Cardiac fibroblast (primary cell): ENCODE measurements around the gene PARP3.

ENCODE experiments used
- DNase-seq, 2 donors: peaks; one replicate each; pipeline versions ENCODE4 v3.0.0 to v3.0.0-alpha.2; 2010; ENCODE audit warnings: low read depth in 2 of 2
- H3K4me3 ChIP-seq, 2 donors: replicated peaks in 1 of 2; 1 replicate in 1 of 2; 2 replicates in 1 of 2; pipeline ENCODE4 v1.5.1; 2011; ENCODE audit warnings: low read depth in 2 of 2, low read length in 2 of 2, mild to moderate bottlenecking in 2 of 2, moderate library complexity in 1 of 2
- TF ChIP-seq, protein P1 (sequence below): IDR thresholded peaks from one replicate; pipeline ENCODE4 v1.5.1; 2011; ENCODE audit warnings: low read depth, mild to moderate bottlenecking, low read length, inconsistent platforms

Gene PARP3

DNA sequence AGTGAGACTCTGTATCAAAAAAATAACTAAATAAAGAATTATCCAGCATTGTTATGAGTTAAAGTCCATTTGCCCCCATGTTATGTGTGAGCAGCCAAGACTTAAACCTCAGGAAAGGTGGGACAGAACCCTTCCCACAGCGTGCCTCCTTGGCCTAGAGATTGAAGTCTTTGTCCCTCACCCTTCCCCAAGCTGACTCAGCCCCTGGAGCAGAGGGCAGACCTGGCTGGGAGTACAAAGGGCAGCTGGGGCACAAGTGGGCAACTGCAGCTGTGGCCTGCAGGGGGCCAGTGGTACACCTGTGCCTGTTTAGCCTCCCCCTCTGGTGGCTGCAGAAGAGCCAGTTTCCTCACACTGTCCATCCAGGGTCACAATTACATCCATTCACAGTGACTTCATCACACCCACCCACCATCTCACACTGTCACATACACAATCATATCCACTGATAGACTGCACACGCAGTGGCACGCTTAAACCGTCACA is 40.2 kb downstream of the PARP3 start:
- peak in 1 of 2 donors; percentile 14 for DNase-seq
- TF ChIP-seq, protein P1, sequence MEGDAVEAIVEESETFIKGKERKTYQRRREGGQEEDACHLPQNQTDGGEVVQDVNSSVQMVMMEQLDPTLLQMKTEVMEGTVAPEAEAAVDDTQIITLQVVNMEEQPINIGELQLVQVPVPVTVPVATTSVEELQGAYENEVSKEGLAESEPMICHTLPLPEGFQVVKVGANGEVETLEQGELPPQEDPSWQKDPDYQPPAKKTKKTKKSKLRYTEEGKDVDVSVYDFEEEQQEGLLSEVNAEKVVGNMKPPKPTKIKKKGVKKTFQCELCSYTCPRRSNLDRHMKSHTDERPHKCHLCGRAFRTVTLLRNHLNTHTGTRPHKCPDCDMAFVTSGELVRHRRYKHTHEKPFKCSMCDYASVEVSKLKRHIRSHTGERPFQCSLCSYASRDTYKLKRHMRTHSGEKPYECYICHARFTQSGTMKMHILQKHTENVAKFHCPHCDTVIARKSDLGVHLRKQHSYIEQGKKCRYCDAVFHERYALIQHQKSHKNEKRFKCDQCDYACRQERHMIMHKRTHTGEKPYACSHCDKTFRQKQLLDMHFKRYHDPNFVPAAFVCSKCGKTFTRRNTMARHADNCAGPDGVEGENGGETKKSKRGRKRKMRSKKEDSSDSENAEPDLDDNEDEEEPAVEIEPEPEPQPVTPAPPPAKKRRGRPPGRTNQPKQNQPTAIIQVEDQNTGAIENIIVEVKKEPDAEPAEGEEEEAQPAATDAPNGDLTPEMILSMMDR = peak; percentile 55
- H3K4me3 ChIP-seq = peak overlapping the region; percentile 60 to 72

DNA sequence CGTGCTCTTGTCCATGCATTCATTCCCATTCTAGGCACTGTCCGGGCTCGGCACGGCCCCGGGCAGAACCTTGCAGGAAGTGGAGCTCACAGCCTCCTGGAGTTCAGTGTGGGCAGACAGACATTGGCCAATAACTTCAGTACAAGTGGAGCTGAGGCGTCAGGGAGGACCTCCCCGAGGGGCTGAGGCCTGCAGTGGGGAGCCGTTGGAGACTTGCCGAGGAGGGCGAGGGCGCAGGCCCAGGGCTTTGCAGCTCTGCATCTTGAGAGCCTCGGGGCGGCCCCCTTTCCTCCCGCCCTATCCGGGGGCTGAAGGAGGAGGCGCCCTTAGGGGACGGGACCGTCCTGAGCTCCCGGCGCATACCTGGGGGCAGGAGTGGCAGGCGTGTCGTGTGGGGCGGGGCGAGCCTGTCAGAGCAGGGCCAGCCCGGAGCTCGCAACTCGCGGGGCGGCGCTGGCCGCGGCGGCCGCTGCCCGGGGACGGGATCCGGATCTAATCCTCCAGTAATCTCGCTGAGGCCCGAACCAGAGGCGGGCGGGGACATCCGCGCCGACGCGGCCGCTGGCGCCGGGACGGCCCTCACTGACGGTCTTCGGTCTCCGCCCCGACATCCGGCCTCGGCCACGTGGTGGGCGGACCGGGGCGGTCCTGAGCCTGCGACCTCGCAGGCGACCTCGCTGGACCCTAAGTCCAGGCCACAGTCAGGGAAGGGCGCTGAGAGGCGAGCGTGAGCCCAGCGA is 40.8 kb downstream of the PARP3 start, which contains the start of gene ACY1:
Gene ACY1 (plus strand): TSS at position 698 of the 740 bp plus-strand sequence. CDS start 530 bp downstream, outside the sequence.
- TF ChIP-seq, protein P1 = no peak
- peak within 1 kb of the TSS; percentile 60 to 72 for H3K4me3 ChIP-seq
- peak; percentile 84 to 96 for DNase-seq

DNA sequence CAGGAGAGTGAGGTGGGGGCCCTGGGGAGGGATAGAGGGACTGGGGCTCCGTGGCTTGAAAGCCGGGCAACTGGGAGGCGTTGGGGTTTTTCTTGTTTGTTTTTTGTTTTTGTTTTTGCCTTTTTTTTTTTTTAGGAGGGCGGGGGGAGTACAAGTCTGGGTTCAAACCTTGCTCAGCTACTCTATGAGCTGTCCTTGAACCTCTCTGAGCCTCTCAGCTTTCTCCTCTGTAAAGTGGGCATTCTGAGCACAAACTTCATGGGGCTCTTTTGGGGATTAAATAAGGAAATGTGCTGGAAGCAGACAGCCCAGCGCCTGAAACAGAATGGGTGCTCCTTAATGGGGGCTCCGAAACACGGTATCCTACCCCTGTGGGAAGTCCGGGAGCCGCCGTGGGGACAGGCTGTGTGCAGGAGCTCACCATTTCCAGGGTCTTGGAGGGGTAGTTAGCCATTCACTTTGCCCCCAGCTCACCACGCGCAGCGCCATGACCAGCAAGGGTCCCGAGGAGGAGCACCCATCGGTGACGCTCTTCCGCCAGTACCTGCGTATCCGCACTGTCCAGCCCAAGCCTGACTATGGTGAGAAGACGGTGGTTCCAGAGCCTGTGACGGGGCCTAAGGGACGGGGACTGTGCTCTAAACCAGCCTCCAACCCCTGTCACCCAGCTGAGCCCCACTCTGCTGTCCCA is 41.6 kb downstream of the PARP3 start:
- H3K4me3 ChIP-seq = peak overlapping the region; percentile 60 to 72
- DNase-seq = no peak
- TF ChIP-seq, protein P1 = no peak

DNA sequence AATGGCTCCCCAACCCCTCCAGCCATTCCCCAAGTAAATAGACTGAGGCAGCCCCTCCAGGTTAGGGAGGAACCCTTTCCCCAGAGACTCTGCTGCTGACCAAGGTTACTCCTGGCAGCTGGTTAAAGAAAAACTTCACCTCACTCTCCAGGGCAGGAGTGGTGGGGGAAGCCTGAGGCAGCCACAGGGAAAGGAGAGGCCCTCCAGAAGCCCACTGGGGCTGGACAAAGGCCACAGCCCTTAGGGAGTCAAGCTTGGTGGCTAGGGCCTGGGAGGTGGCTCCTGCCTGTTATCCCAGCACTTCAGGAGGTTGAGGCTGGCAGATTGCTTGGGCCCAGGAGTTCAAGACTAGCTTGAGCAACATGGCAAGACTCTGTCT is 42.1 kb downstream of the PARP3 start:
- no peak overlapping the region for H3K4me3 ChIP-seq
- no peak for DNase-seq
- TF ChIP-seq, protein P1 = no peak

DNA sequence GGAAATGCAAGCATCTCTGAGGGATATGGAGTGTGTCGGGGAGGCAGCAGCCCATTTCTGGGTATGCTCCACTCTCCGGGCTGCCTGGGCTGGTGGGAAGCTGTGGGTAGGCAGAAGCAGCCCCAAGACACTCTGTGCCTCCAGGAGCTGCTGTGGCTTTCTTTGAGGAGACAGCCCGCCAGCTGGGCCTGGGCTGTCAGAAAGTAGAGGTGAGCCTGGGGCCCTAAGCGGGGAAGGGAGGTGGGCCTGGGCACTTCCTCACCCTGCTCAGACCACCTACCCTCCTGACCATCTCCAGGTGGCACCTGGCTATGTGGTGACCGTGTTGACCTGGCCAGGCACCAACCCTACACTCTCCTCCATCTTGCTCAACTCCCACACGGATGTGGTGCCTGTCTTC is 42.9 kb downstream of the PARP3 start:
- H3K4me3 ChIP-seq = no peak overlapping the region
- TF ChIP-seq, protein P1 = no peak
- no peak for DNase-seq

DNA sequence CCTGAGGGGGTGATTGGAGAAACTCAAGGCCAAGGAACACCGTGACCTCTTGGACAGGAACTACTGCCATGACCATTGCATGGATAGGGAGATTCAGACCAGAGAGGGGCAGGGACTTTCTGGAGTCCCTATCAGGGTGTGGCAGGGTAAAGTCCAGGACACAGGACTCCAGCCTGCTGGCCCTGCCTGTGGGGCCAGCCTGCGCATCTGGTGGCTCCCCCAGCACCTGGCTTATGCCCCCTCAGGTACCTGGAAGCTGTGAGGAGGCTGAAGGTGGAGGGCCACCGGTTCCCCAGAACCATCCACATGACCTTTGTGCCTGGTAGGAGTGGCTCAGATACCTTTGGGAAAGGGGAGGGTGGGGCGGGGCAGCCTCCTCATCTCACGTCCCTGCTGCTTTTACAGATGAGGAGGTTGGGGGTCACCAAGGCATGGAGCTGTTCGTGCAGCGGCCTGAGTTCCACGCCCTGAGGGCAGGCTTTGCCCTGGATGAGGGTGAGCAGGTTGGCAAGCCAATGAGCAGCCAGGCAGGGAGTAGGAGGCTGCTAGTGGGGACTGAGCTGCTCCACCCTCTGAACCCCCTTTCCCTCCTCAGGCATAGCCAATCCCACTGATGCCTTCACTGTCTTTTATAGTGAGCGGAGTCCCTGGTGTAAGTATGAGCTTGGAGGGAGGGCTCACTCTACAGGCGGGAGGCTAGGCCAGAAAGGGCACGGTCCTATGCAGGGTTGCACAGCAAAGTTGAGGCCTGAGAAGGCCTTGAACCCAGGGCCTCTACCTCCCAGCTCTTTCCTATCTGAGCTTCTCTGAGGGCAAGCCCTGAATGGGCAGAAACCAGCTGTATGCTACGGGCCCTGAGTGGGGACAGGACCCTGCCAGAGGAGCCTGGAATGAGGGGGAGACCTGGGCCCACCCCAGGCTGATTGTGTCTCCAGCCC is 44.1 kb downstream of the PARP3 start:
- DNase-seq = no peak
- TF ChIP-seq, protein P1 = no peak
- no peak overlapping the region for H3K4me3 ChIP-seq
